Measurements from ENCODE around the gene PLXNA1.

The PLXNA1 gene

DNA sequence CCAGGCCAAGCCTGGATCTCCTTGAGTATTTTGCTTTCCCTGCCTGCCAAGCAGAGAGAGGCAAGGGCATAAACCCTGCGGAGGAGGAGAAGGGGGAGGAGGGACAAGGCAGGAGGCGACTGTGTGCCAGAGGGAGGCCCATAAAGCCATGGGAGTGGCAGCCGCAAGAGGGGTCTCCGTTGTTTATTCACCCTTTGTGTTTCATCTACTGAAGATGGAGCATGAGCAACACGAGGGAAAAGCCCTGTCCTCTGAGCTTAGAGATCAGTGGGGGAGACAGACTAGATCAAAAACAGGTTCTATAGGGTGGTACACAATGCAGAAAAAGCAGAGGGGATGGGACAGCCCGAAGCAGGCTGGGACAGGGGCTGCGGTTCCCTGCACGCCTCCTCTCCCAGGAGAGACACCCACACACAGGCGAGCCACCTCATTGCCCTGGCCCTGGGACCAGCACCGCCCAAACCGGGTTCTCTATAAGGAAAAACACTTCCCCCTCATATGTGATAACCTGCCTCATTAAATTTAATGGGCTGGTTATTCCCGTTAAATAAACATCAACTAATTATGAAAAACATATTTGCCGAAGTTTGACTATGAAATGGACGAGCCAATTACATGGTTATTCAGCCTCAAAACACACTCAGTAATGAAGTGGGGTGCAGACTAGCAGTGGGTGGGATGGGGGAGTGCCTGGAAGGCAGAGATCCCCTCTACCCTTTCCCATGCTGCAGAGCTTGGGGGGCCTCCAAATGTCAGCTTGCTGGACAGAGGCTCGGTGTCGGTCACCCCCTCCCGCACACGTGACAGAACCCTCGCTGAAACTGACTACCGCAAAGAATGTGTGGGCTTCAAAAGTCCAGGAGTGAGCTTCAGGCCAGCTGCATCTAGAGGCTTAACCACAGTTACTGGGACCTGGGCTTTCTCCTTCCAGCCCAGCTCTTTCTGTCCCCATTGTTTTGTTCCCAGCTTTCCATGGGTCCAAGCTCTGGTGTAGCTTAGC lies 14.2 kb upstream of the PLXNA1 start:
- H3K4me3 ChIP-seq (ENCODE audit: low read depth, low read length) = no peak overlapping the region
- ChIA-PET CTCF (interaction anchor here (1.0 to 10.3 kb wide), 3 partner anchors 14 to 487 kb away, joined by 3 to 116 read pairs (median 9); partner anchors contain the start of gene PLXNA1), POLR2A (no interaction called here)
- no peak for DNase-seq (ENCODE audit: low read depth, low spot score)
- TF ChIP-seq CTCF (IDR thresholded peaks at IDR 0.05; ENCODE audit: insufficient read depth, low read length, missing control alignments) = no peak

DNA sequence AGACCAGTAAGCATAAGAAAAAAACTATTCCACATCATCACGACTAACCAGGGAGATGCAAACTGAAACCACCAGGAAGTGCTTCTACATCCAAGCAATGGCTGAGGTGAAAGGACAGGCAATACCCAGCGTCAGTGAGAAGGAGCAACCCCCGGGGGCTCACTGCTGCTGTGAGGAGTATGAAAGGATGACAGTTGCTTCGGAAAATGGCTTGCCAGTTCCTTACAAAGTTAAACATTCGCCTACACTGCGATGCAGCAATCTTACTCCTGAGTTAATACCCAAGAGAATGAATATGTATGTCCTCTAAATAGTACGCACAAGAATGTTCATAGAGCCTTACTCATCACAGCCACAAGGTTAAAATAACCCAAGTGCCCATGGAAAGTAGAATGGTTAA lies 13.3 kb upstream of the PLXNA1 start:
- POLR2A ChIA-PET = interaction anchor here (1.1 kb wide), 1 partner anchor 11 kb away, joined by 3 read pairs; no protein-coding TSS in a partner anchor

DNA sequence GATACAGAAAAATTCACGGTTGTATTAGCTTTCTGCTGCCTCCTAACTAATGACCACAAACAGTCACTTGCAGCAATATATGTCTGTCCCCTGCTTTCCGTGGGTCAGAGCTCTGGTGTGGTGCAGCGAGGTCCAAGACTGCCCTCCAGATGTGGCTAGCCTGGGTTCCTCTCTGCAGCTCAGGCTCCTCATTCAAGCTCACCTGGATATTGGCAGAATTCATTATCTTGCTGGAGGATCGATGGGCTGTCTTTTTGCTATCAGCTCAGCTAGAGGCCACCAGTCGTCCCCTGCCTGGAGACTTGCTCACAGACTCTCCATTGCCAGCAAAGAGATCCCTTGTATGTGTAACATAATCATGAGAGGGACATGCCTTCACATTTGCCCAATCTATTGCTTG lies 12.8 kb upstream of the PLXNA1 start:
- POLR2A ChIA-PET = interaction anchor here (1.1 kb wide), 1 partner anchor 12 kb away, joined by 3 read pairs; no protein-coding TSS in a partner anchor
- CTCF ChIA-PET = interaction anchor here (0.8 to 10.3 kb wide), 4 partner anchors 12 to 264 kb away, joined by 4 to 116 read pairs (median 12); partner anchors contain the start of gene PLXNA1
- no peak overlapping the region for H3K4me3 ChIP-seq (ENCODE audit: low read depth, low read length)
- DNase-seq (ENCODE audit: low read depth, low spot score) = no peak
- no peak for TF ChIP-seq CTCF (IDR thresholded peaks at IDR 0.05; ENCODE audit: insufficient read depth, low read length, missing control alignments)

More for the DNA sequence above, 13.3 kb upstream of the PLXNA1 start:
- CTCF ChIA-PET = interaction anchor here (0.8 to 10.3 kb wide), 4 partner anchors 13 to 486 kb away, joined by 3 to 116 read pairs (median 7); partner anchors contain the start of gene PLXNA1
- H3K4me3 ChIP-seq (ENCODE audit: low read depth, low read length) = no peak overlapping the region
- no peak for DNase-seq (ENCODE audit: low read depth, low spot score)
- TF ChIP-seq CTCF (IDR thresholded peaks at IDR 0.05; ENCODE audit: insufficient read depth, low read length, missing control alignments) = no peak

- no peak overlapping the region for H3K4me3 ChIP-seq (ENCODE audit: low read depth, low read length)
- CTCF ChIA-PET = interaction anchor here (0.9 to 10.3 kb wide), 6 partner anchors 8 to 291 kb away, joined by 3 to 116 read pairs (median 4); partner anchors contain the start of gene PLXNA1
- TF ChIP-seq CTCF (IDR thresholded peaks at IDR 0.05; ENCODE audit: insufficient read depth, low read length, missing control alignments) = no peak
- no peak for DNase-seq (ENCODE audit: low read depth, low spot score)
- POLR2A ChIA-PET = no interaction called here
Observed at GRCh38 chr3:126970921-126971320, 12.0 kb upstream of the PLXNA1 start.

DNA sequence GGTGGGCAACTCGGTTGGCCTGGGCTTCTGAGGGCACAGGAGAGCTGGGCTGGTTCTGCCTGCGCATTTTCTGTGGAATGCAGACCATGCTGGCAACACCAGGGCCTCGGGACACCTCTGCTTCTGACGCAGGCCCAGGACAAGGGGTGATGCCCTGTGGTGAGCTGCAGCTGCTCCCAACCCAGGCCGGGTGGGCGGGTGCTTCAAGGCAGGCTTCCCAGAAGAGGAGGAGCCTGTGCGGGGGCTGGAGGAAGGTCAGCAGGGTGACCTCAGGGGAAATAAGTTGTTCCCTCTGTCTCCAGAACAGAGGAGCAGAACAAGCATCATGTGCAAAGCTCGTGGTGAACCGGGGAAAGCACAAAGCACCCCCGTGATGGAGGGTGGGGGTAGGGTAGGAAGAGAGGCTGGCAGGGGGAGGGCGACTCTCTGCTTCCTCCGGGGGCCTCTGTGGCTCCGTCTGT lies 11.0 kb upstream of the PLXNA1 start:
- POLR2A ChIA-PET = interaction anchor here (0.6 kb wide), 1 partner anchor 217 kb away, joined by 3 read pairs; no protein-coding TSS in a partner anchor
- CTCF ChIA-PET = interaction anchor here (0.9 to 10.3 kb wide), 5 partner anchors 9 to 292 kb away, joined by 3 to 116 read pairs (median 3); partner anchors contain the start of gene PLXNA1
- H3K4me3 ChIP-seq (ENCODE audit: low read depth, low read length) = no peak overlapping the region
- no peak for TF ChIP-seq CTCF (IDR thresholded peaks at IDR 0.05; ENCODE audit: insufficient read depth, low read length, missing control alignments)
- no peak for DNase-seq (ENCODE audit: low read depth, low spot score)

- CTCF ChIA-PET = interaction anchor here (5.6 to 10.3 kb wide), 2 partner anchors 10 to 221 kb away, joined by 20 to 116 read pairs; partner anchors contain the start of gene PLXNA1
- H3K4me3 ChIP-seq (ENCODE audit: low read depth, low read length) = no peak overlapping the region
- POLR2A ChIA-PET = no interaction called here
- no peak for DNase-seq (ENCODE audit: low read depth, low spot score)
- no peak for TF ChIP-seq CTCF (IDR thresholded peaks at IDR 0.05; ENCODE audit: insufficient read depth, low read length, missing control alignments)
Observed at GRCh38 chr3:126972866-126973265, 10.0 kb upstream of the PLXNA1 start.
